AG04450 (cell line): ENCODE measurements around the gene ABCF2. TPM values are rescaled to one million over a fixed set of nuclear protein-coding genes. Genes with fewer than 3 reads are reported as not detected.
A peak's percentile ranks its signal among the peaks of the same experiment; 100 is the strongest.

Experiments
- CTCF ChIA-PET: fragments of 300-600, 350-600 bp; formaldehyde crosslinking; extraction: SDS; loops from one replicate; lab custom pipeline; 2022; ENCODE audit warnings: antibody characterized with exemption, inconsistent platforms; lab: Charles Lee
- POLR2A ChIA-PET: fragments of 350-600 bp; formaldehyde crosslinking; extraction: SDS; loops from one replicate; lab custom pipeline; 2021; ENCODE audit warnings: antibody characterized with exemption, inconsistent platforms; lab: Yijun Ruan, JAX
- DNase-seq: peaks from one replicate; pipeline ENCODE4 v3.0.0-alpha.2; 2011; ENCODE audit warnings: low read depth, low spot score
- H3K27ac ChIP-seq: one replicate; pipeline ENCODE4 v1.5.1; 2012; ENCODE audit warnings: low read depth, low read length, control low read depth
- H3K27me3 ChIP-seq: one replicate; pipeline ENCODE4 v1.6.0; 2012; ENCODE audit warnings: low read length; ENCODE audit not compliant: control insufficient read depth, insufficient read depth
- H3K4me3 ChIP-seq: 2 replicates; pipeline ENCODE4 v1.5.1; 2011; ENCODE audit warnings: mild to moderate bottlenecking, low read depth, low read length, control low read depth
- H3K9me3 ChIP-seq: 2 replicates; pipeline ENCODE4 v1.5.1; 2012; ENCODE audit warnings: low read length; ENCODE audit not compliant: control insufficient read depth, insufficient read depth
- polyA plus RNA-seq: library from polyadenylated mRNA; depleted of rRNA; stranded (reverse); fragments of >200 nt; gene quantifications from 2 replicates; pipeline ENCODE4 v1.2.3, GENCODE V29; 2011; rRNA removed
- TF ChIP-seq, protein P1 (sequence below): IDR thresholded peaks from 2 replicates; pipeline ENCODE4 v1.5.1; 2011; ENCODE audit warnings: low read depth, low read length, control low read depth, inconsistent platforms

ABCF2 gene
- polyA plus RNA-seq, 1 experiment, result 31.0 TPM

DNA sequence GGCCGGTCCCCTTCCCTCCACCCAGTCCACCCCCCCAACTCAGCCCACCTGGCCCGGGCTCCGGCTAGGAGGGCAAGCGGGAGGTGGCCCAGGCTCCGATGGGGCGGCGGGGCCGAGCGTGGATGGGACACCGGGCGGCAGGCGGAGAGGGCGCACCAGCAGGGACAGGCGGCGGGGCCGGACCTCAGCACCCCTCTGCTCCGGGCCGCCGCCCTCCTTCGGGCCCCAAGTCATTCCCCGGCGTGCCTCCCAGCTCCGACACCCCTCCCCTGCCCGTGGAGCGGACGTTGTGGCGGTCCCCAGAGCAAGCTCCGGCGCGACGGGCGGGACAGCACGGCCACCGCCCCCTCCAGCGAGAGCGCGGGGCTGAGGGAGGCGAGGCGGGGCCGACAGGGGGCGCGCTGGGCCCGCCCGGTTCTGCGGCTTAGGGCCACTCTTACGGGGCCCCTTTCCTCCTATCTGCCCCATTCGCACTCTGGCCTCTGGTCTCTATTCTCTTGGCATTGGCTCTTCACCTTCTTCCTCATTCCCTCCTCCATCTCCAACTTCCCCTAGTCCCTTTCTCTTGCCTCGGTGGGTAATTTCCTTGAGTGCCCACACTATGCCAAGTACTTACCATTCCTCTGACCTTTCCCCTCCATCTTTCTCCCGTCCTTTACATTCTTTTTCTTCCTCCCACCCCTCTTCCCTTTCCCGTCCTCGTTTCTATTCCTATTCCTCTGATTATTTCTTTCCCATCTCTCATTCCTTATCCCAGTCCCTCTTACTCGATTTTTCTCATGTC lies 58.8 kb downstream of the ABCF2 start:
- no peak for DNase-seq
- POLR2A ChIA-PET, result no interaction called here
- Histone ChIP-seq H3K4me3 (no peak overlapping the region), H3K27ac (no peak overlapping the region), H3K9me3 (peaks cover 5% of the 10 kb centered on the region; the same call in 1 of the 2 replicates), H3K27me3 (peaks cover 59% of the 10 kb centered on the region)
- CTCF ChIA-PET, result interaction anchor here (0.6 to 1.2 kb wide), 8 partner anchors 14 to 146 kb away, joined by 3 to 10 read pairs (median 4); no protein-coding TSS in a partner anchor
- TF ChIP-seq, protein P1, sequence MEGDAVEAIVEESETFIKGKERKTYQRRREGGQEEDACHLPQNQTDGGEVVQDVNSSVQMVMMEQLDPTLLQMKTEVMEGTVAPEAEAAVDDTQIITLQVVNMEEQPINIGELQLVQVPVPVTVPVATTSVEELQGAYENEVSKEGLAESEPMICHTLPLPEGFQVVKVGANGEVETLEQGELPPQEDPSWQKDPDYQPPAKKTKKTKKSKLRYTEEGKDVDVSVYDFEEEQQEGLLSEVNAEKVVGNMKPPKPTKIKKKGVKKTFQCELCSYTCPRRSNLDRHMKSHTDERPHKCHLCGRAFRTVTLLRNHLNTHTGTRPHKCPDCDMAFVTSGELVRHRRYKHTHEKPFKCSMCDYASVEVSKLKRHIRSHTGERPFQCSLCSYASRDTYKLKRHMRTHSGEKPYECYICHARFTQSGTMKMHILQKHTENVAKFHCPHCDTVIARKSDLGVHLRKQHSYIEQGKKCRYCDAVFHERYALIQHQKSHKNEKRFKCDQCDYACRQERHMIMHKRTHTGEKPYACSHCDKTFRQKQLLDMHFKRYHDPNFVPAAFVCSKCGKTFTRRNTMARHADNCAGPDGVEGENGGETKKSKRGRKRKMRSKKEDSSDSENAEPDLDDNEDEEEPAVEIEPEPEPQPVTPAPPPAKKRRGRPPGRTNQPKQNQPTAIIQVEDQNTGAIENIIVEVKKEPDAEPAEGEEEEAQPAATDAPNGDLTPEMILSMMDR, result peak; percentile 44

DNA sequence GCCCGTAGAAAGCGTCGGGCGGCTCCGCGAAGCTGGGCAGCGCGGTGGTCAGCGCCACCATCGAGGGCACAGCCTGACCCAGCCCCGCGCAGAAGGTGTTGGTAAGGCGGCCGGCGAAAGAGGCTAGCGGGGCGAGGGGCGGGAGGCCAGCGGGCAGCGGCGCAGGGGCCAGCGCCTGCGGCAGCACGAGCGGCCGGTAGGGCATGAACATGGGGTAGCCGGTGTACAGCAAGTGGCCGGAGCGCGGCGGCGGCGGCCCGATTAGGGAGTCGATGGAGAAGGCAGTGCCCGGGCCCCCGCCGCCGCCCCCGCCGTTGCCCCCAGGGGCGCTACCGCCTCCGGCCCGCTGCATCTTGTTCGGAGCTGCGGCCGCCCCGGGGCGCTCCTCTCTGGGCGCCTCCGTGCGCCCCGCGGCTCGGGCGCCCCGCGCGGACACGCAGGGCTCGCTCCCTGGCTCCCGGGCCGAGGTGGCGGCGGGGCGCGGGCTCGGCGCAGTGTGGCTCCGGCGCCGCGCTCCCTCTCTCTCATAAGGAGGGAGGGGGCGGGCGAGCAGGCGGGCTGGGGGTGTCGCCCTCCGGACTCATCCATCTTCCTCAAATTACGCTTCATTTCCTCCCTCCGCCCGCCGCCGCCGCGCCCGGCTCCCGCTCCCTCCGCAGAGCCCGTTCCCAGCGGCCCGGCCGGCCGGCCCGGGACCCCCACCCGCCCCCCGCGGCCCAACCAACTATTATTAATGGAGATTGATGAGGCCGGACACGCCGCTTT lies 59.6 kb downstream of the ABCF2 start, which contains the start of gene GBX1:
TSS of gene GBX1 (minus strand) at position 498 of the 765 bp plus-strand sequence. CDS start at position 352, 146 bp downstream.
- Histone ChIP-seq H3K4me3 (peak within 1 kb of the TSS; percentile 17; the same call in 1 of the 2 replicates), H3K27ac (no peak within 1 kb of the TSS), H3K9me3 (no peaks in the 10 kb centered on the region; the same call in 1 of the 2 replicates), H3K27me3 (peaks cover 65% of the 10 kb centered on the region)
- DNase-seq, result no peak
- ChIA-PET POLR2A (no interaction called here), CTCF (interaction anchor here (0.6 to 1.2 kb wide), 6 partner anchors 14 to 145 kb away, joined by 3 to 10 read pairs (median 4); no protein-coding TSS in a partner anchor)
- TF ChIP-seq, protein P1, result no peak

DNA sequence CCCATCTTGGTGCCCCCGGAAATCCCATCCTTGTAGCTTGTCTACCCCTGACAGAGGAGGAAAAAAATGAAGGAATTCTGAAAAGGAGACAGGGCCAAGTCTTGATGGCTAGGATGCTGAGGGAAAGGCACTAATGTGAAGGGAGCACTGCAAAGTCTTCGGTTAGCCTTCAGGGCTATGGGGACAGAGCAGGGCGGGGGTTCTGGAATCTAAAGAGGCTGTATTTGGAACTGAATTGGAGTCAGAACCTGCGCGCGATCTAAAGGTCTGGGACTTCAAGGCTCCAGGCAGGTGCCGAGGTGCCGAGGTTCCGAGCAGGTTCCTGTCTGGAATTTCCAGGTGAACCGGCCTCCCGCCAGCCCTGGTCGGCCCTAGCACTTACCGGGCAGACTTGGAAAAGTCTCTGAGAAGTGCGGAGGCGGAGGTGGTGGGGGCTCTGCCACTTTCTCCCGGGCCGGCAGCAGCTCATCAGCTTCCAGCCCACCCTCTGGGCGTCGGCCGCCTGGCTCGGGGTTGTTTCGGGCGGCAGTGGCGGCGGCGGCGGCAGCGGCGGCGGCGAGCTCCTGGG lies 60.3 kb downstream of the ABCF2 start:
- Histone ChIP-seq H3K4me3 (no peak overlapping the region), H3K27ac (no peak overlapping the region), H3K27me3 (peaks cover 66% of the 10 kb centered on the region), H3K9me3 (no peaks in the 10 kb centered on the region; the same call in 1 of the 2 replicates)
- ChIA-PET CTCF (interaction anchor here (0.9 kb wide), 1 partner anchor 56 kb away, joined by 3 read pairs; no protein-coding TSS in a partner anchor), POLR2A (no interaction called here)
- TF ChIP-seq, protein P1, result no peak
- DNase-seq, result no peak

Other genes starting within 250 kb of the ABCF2 start
- 1.3 and 2.0 TPM in 2 replicates for gene KCNH2, start 248.9 kb downstream of the ABCF2 start, polyA plus RNA-seq
- gene NOS3, start 236.2 kb downstream of the ABCF2 start, polyA plus RNA-seq, result 0.60 and 1.5 TPM in 2 replicates
- 0.02 and 0.06 TPM in 2 replicates for gene ATG9B, start 202.7 kb downstream of the ABCF2 start, polyA plus RNA-seq
- gene ABCB8, start 198.8 kb downstream of the ABCF2 start, polyA plus RNA-seq, result 10.7 and 13.7 TPM in 2 replicates
- 0.07 and 0.11 TPM in 2 replicates for gene ASIC3, start 178.7 kb downstream of the ABCF2 start, polyA plus RNA-seq
- 23.8 and 27.2 TPM in 2 replicates for gene CDK5, start 169.3 kb downstream of the ABCF2 start, polyA plus RNA-seq
- 40.5 and 41.0 TPM in 2 replicates for gene SLC4A2, start 167.6 kb downstream of the ABCF2 start, polyA plus RNA-seq
- 44.1 and 59.9 TPM in 2 replicates for gene FASTK, start 146.4 kb downstream of the ABCF2 start, polyA plus RNA-seq
- 9.7 and 11.3 TPM in 2 replicates for gene TMUB1, start 143.7 kb downstream of the ABCF2 start, polyA plus RNA-seq
- 41.6 and 44.6 TPM in 2 replicates for gene AGAP3, start 140.7 kb downstream of the ABCF2 start, polyA plus RNA-seq
- not detected in 2 replicates for gene GBX1, start 59.5 kb downstream of the ABCF2 start, polyA plus RNA-seq
- not detected in 2 replicates for gene ASB10, start 40.0 kb downstream of the ABCF2 start, polyA plus RNA-seq
- gene H2BK1, start 16.7 kb downstream of the ABCF2 start, polyA plus RNA-seq, result not detected in 2 replicates
- 32.9 and 42.2 TPM in 2 replicates for gene CHPF2, start 5.3 kb upstream of the ABCF2 start, polyA plus RNA-seq
- gene SMARCD3, start 21.5 kb upstream of the ABCF2 start, polyA plus RNA-seq, result 39.2 and 47.7 TPM in 2 replicates
- 42.7 and 64.1 TPM in 2 replicates for gene NUB1, start 114.6 kb upstream of the ABCF2 start, polyA plus RNA-seq
- 0.15 and 0.17 TPM in 2 replicates for gene WDR86, start 182.8 kb upstream of the ABCF2 start, polyA plus RNA-seq
- gene CRYGN, start 212.9 kb upstream of the ABCF2 start, polyA plus RNA-seq, result not detected in 2 replicates